ENCODE measurements around the gene KAT6B.

Gene KAT6B

GRCh38 chr10:75061709-75062505 is 235.5 kb downstream of the KAT6B start:
- DNase-seq (ENCODE audit: low spot score): no peak
- TF ChIP-seq CTCF (IDR thresholded peaks at IDR 0.05; ENCODE audit: extremely low read depth, insufficient read depth, missing control alignments): no peak
- in situ Hi-C loops (cut with MboI; ENCODE audit: low pct_unique_long_range_greater_than_20kb, low sequenced_read_pairs, unreplicated experiment): no loop called here

- DNase-seq (ENCODE audit: low spot score): no peak
- in situ Hi-C loops (cut with MboI; ENCODE audit: low pct_unique_long_range_greater_than_20kb, low sequenced_read_pairs, unreplicated experiment): no loop called here
- TF ChIP-seq CTCF (IDR thresholded peaks at IDR 0.05; ENCODE audit: extremely low read depth, insufficient read depth, missing control alignments): no peak
Observed at GRCh38 chr10:75062506-75063299, 236.3 kb downstream of the KAT6B start.

GRCh38 chr10:75063461-75064230 is 237.2 kb downstream of the KAT6B start:
- in situ Hi-C loops (cut with MboI; ENCODE audit: low pct_unique_long_range_greater_than_20kb, low sequenced_read_pairs, unreplicated experiment): no loop called here
- TF ChIP-seq CTCF (IDR thresholded peaks at IDR 0.05; ENCODE audit: extremely low read depth, insufficient read depth, missing control alignments): no peak
- DNase-seq (ENCODE audit: low spot score): no peak

- DNase-seq (ENCODE audit: low spot score): no peak
- no peak for TF ChIP-seq CTCF (IDR thresholded peaks at IDR 0.05; ENCODE audit: extremely low read depth, insufficient read depth, missing control alignments)
- in situ Hi-C loops (cut with MboI; ENCODE audit: low pct_unique_long_range_greater_than_20kb, low sequenced_read_pairs, unreplicated experiment): no loop called here
Observed at GRCh38 chr10:75065076-75065475, 238.7 kb downstream of the KAT6B start.

GRCh38 chr10:75066271-75066670 is 239.9 kb downstream of the KAT6B start:
- in situ Hi-C loops (cut with MboI; ENCODE audit: low pct_unique_long_range_greater_than_20kb, low sequenced_read_pairs, unreplicated experiment): no loop called here
- no peak for DNase-seq (ENCODE audit: low spot score)
- no peak for TF ChIP-seq CTCF (IDR thresholded peaks at IDR 0.05; ENCODE audit: extremely low read depth, insufficient read depth, missing control alignments)

- TF ChIP-seq CTCF (IDR thresholded peaks at IDR 0.05; ENCODE audit: extremely low read depth, insufficient read depth, missing control alignments): no peak
- in situ Hi-C loops (cut with MboI; ENCODE audit: low pct_unique_long_range_greater_than_20kb, low sequenced_read_pairs, unreplicated experiment): no loop called here
- no peak for DNase-seq (ENCODE audit: low spot score)
Observed at GRCh38 chr10:75067272-75067671, 240.9 kb downstream of the KAT6B start.
